A549 (cell line): ENCODE measurements around the gene SINHCAF.

Experiments
- CTCF ChIP-seq: fragments of >200 bp; sonication (Bioruptor Twin); formaldehyde crosslinking; IDR thresholded peaks from 3 replicates; pipeline ENCODE4 v1.5.1; 2016
- EHMT2 ChIP-seq: fragments of 200-600 bp; sonication (generic); IDR thresholded peaks from 2 replicates; pipeline ENCODE4 v1.6.1; 2016; ENCODE audit warnings: antibody characterized with exemption, low read depth, mild to moderate bottlenecking, moderate library complexity
- POLR2A ChIP-seq: IDR thresholded peaks from 2 replicates; pipeline ENCODE4 v1.6.1; 2012; ENCODE audit warnings: mild to moderate bottlenecking, low read length
- RFX5 ChIP-seq: fragments of 450-650 bp; IDR thresholded peaks from 2 replicates; pipeline ENCODE4 v1.7.1; 2014; ENCODE audit warnings: antibody characterized with exemption, mild to moderate bottlenecking, moderate library complexity
- SREBF2 ChIP-seq: fragments of 450-650 bp; IDR thresholded peaks from 2 replicates; pipeline ENCODE4 v1.6.1; 2014; ENCODE audit warnings: mild to moderate bottlenecking, moderate library complexity
- TF ChIP-seq, protein P1 (sequence below): IDR thresholded peaks from 2 replicates; pipeline ENCODE4 v1.6.1; 2012
- TF ChIP-seq, protein P2 (sequence below): fragments of 150-350 bp; IDR thresholded peaks from 2 replicates; pipeline ENCODE4 v1.6.1; 2014; ENCODE audit warnings: low read depth, mild to moderate bottlenecking, low read length
- TF ChIP-seq, protein P3 (sequence below): IDR thresholded peaks from 2 replicates; pipeline ENCODE4 v1.6.1; 2012

DNA sequence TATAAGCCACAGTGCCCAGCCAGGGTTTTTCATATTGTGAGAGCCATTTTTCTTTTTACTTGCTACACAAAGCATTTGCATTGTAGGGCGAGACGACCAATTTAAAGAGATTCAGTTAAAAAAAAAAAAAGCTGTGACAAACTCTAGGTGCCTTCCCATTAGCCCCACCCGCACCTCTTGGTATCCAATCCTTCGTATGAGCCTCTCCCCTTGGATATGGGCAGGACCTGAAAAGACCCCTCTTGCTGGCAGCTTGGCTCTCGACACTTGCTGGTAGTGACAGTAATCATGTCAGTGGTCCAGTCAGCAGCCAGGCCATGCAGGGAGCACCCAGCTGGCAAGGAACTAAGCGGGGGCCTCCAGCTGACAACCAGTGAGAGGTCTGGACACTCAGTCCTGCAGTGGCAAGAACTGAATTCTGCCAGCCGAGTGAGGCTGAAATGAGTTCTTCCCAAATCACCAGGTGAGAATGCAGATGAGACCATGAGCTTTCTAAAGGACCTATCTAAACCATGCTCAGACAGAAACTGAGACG lies 46.5 kb downstream of the SINHCAF start:
- TF ChIP-seq, protein P1, sequence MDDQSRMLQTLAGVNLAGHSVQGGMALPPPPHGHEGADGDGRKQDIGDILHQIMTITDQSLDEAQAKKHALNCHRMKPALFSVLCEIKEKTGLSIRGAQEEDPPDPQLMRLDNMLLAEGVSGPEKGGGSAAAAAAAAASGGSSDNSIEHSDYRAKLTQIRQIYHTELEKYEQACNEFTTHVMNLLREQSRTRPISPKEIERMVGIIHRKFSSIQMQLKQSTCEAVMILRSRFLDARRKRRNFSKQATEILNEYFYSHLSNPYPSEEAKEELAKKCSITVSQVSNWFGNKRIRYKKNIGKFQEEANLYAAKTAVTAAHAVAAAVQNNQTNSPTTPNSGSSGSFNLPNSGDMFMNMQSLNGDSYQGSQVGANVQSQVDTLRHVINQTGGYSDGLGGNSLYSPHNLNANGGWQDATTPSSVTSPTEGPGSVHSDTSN: no peak
- TF ChIP-seq, protein P2, sequence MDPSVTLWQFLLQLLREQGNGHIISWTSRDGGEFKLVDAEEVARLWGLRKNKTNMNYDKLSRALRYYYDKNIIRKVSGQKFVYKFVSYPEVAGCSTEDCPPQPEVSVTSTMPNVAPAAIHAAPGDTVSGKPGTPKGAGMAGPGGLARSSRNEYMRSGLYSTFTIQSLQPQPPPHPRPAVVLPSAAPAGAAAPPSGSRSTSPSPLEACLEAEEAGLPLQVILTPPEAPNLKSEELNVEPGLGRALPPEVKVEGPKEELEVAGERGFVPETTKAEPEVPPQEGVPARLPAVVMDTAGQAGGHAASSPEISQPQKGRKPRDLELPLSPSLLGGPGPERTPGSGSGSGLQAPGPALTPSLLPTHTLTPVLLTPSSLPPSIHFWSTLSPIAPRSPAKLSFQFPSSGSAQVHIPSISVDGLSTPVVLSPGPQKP: no peak
- TF ChIP-seq, protein P3, sequence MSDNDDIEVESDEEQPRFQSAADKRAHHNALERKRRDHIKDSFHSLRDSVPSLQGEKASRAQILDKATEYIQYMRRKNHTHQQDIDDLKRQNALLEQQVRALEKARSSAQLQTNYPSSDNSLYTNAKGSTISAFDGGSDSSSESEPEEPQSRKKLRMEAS: no peak
- TF ChIP-seq POLR2A (no peak), RFX5 (no peak), SREBF2 (no peak), CTCF (no peak), EHMT2 (no peak)
